Central memory CD8-positive, alpha-beta T cell (primary cell): Measurements from ENCODE around the gene CCM2L.

Experiments used
- ATAC-seq: fragments of 150-1000 bp; cut with Tn5 transposase; replicated peaks from 2 replicates; pipeline ENCODE4 v1.10.0; 2022; ENCODE audit warnings: mild to moderate bottlenecking, moderate FRiP score, moderate number of reproducible peaks; ENCODE audit not compliant: poor library complexity, severe bottlenecking; ENCODE audit errors: extremely low read depth
- DNase-seq, 2 donors: peaks; one replicate each; pipeline ENCODE4 v3.0.0; 2021; ENCODE audit warnings: low spot score in 2 of 2
- H3K27ac Mint-ChIP-seq: one replicate; pipeline ENCODE4 v1.8.0; 2022; ENCODE audit warnings: low read depth, mild to moderate bottlenecking, moderate library complexity, mixed read lengths
- H3K27me3 Mint-ChIP-seq: one replicate; pipeline ENCODE4 v1.8.0; 2022; ENCODE audit warnings: mixed read lengths
- H3K36me3 Mint-ChIP-seq: one replicate; pipeline ENCODE4 v1.8.0; 2022; ENCODE audit warnings: mild to moderate bottlenecking, moderate library complexity, mixed read lengths; ENCODE audit not compliant: insufficient read depth
- H3K4me1 Mint-ChIP-seq: one replicate; pipeline ENCODE4 v1.8.0; 2022; ENCODE audit warnings: mixed read lengths
- H3K4me3 Mint-ChIP-seq: one replicate; pipeline ENCODE4 v1.8.0; 2022; ENCODE audit warnings: mild to moderate bottlenecking, moderate library complexity, mixed read lengths
- H3K9me3 Mint-ChIP-seq: one replicate; pipeline ENCODE4 v1.8.0; 2022; ENCODE audit warnings: mixed read lengths

CCM2L gene

GRCh38 chr20:32036252-32036651 lies 26.0 kb downstream of the CCM2L start:
- Mint-ChIP-seq H3K4me1 (peaks cover 3% of the 10 kb centered on the region), H3K9me3 (no peaks in the 10 kb centered on the region), H3K36me3 (peaks cover 3% of the 10 kb centered on the region), H3K4me3 (no peak overlapping the region), H3K27ac (no peak overlapping the region), H3K27me3 (peaks cover 87% of the 10 kb centered on the region)
- ATAC-seq (no peak), DNase-seq (no peak)

- Mint-ChIP-seq H3K27me3 (peaks cover 93% of the 10 kb centered on the region), H3K27ac (no peak overlapping the region), H3K4me1 (peaks cover 3% of the 10 kb centered on the region), H3K36me3 (peaks cover 3% of the 10 kb centered on the region), H3K9me3 (no peaks in the 10 kb centered on the region), H3K4me3 (no peak overlapping the region)
- ATAC-seq (no peak), DNase-seq (no peak)
These were observed 26.7 kb downstream of the CCM2L start for GRCh38 chr20:32036716-32037485.

GRCh38 chr20:32037929-32038328 lies 27.7 kb downstream of the CCM2L start:
- no peak for DNase-seq

GRCh38 chr20:32040142-32040953 lies 30.1 kb downstream of the CCM2L start:
- peak; percentile 56 for ATAC-seq
- Mint-ChIP-seq H3K36me3 (peaks cover 3% of the 10 kb centered on the region), H3K4me1 (peaks cover 3% of the 10 kb centered on the region), H3K27me3 (peaks cover 88% of the 10 kb centered on the region), H3K27ac (no peak overlapping the region), H3K9me3 (no peaks in the 10 kb centered on the region), H3K4me3 (no peak overlapping the region)
- no peak for DNase-seq

More at GRCh38 chr20:32037929-32038328, 27.7 kb downstream of the CCM2L start:
- no peak for ATAC-seq
- Mint-ChIP-seq H3K4me3 (no peak overlapping the region), H3K27me3 (peaks cover 91% of the 10 kb centered on the region), H3K9me3 (no peaks in the 10 kb centered on the region), H3K4me1 (peaks cover 3% of the 10 kb centered on the region), H3K27ac (no peak overlapping the region), H3K36me3 (peaks cover 3% of the 10 kb centered on the region)

GRCh38 chr20:32045999-32046398 lies 35.8 kb downstream of the CCM2L start:
- DNase-seq = no peak
- peaks cover 92% of the 10 kb centered on the region for H3K27me3 Mint-ChIP-seq
- ATAC-seq = no peak
- H3K4me1 Mint-ChIP-seq = peaks cover under 1% of the 10 kb centered on the region
- H3K9me3 Mint-ChIP-seq = no peaks in the 10 kb centered on the region
- no peak overlapping the region for H3K4me3 Mint-ChIP-seq
- no peak overlapping the region for H3K27ac Mint-ChIP-seq
- no peaks in the 10 kb centered on the region for H3K36me3 Mint-ChIP-seq

GRCh38 chr20:32050324-32050841 lies 40.1 kb downstream of the CCM2L start:
- peaks cover 3% of the 10 kb centered on the region for H3K36me3 Mint-ChIP-seq
- no peak overlapping the region for H3K4me3 Mint-ChIP-seq
- H3K9me3 Mint-ChIP-seq = no peaks in the 10 kb centered on the region
- DNase-seq = no peak
- H3K27ac Mint-ChIP-seq = no peak overlapping the region
- peaks cover 14% of the 10 kb centered on the region for H3K4me1 Mint-ChIP-seq
- H3K27me3 Mint-ChIP-seq = peaks cover 98% of the 10 kb centered on the region
- no peak for ATAC-seq

GRCh38 chr20:32050851-32051556 lies 40.8 kb downstream of the CCM2L start:
- Mint-ChIP-seq H3K9me3 (no peaks in the 10 kb centered on the region), H3K36me3 (peaks cover 3% of the 10 kb centered on the region), H3K4me1 (peaks cover 14% of the 10 kb centered on the region), H3K27me3 (peaks cover 96% of the 10 kb centered on the region), H3K4me3 (peak overlapping the region; percentile 68), H3K27ac (no peak overlapping the region)
- DNase-seq (no peak), ATAC-seq (peak; percentile 32)

- Mint-ChIP-seq H3K4me3 (peak overlapping the region; percentile 68), H3K9me3 (no peaks in the 10 kb centered on the region), H3K27me3 (peaks cover 93% of the 10 kb centered on the region), H3K4me1 (peaks cover 14% of the 10 kb centered on the region), H3K36me3 (peaks cover 3% of the 10 kb centered on the region), H3K27ac (peak overlapping the region; percentile 57)
- DNase-seq (no peak), ATAC-seq (no peak)
These were observed 41.5 kb downstream of the CCM2L start for GRCh38 chr20:32051720-32052089.

GRCh38 chr20:32052090-32052777 lies 42.0 kb downstream of the CCM2L start, which contains the start of gene HCK:
Gene HCK (plus strand): TSS chr20:32052242.
- peaks cover 14% of the 10 kb centered on the region for H3K4me1 Mint-ChIP-seq
- H3K27ac Mint-ChIP-seq = peak within 1 kb of the TSS; percentile 57
- DNase-seq (no peak), ATAC-seq (peak; percentile 49)
- H3K27me3 Mint-ChIP-seq = peaks cover 93% of the 10 kb centered on the region
- H3K4me3 Mint-ChIP-seq = peak within 1 kb of the TSS; percentile 68
- H3K9me3 Mint-ChIP-seq = no peaks in the 10 kb centered on the region
- H3K36me3 Mint-ChIP-seq = peaks cover 3% of the 10 kb centered on the region

- H3K27ac Mint-ChIP-seq = no peak overlapping the region
- DNase-seq = no peak
- peak overlapping the region; percentile 43 for H3K4me3 Mint-ChIP-seq
- ATAC-seq = peak; percentile 24
- peaks cover 94% of the 10 kb centered on the region for H3K27me3 Mint-ChIP-seq
- no peaks in the 10 kb centered on the region for H3K9me3 Mint-ChIP-seq
- H3K4me1 Mint-ChIP-seq = peaks cover 14% of the 10 kb centered on the region
- H3K36me3 Mint-ChIP-seq = peaks cover 3% of the 10 kb centered on the region
These were observed 42.6 kb downstream of the CCM2L start for GRCh38 chr20:32052778-32053362.

GRCh38 chr20:32053648-32054047 lies 43.4 kb downstream of the CCM2L start:
- Mint-ChIP-seq H3K4me1 (peaks cover 14% of the 10 kb centered on the region), H3K9me3 (no peaks in the 10 kb centered on the region), H3K27me3 (peaks cover 94% of the 10 kb centered on the region), H3K27ac (no peak overlapping the region), H3K36me3 (peaks cover 3% of the 10 kb centered on the region), H3K4me3 (no peak overlapping the region)
- no peak for ATAC-seq
- DNase-seq = no peak
